ENCODE data around the gene SYNGAP1. TPM values are rescaled to one million over a fixed set of nuclear protein-coding genes. Genes with fewer than 3 reads are reported as not detected.

SYNGAP1 gene
- total and polyA plus RNA-seq, 9 of the 15 experiments (the other 6 are each of a cell fraction or from before 2014, with no cell fraction given) = 0.01 to 22.8 (median 3.2) TPM

GRCh38 chr6:33410050-33410710 is 9.7 kb upstream of the SYNGAP1 start (continued):
- peak; percentile 78 for TF ChIP-seq BHLHE40 (IDR thresholded peaks at IDR 0.05; ENCODE audit: low read length)
- TF ChIP-seq, protein P1, sequence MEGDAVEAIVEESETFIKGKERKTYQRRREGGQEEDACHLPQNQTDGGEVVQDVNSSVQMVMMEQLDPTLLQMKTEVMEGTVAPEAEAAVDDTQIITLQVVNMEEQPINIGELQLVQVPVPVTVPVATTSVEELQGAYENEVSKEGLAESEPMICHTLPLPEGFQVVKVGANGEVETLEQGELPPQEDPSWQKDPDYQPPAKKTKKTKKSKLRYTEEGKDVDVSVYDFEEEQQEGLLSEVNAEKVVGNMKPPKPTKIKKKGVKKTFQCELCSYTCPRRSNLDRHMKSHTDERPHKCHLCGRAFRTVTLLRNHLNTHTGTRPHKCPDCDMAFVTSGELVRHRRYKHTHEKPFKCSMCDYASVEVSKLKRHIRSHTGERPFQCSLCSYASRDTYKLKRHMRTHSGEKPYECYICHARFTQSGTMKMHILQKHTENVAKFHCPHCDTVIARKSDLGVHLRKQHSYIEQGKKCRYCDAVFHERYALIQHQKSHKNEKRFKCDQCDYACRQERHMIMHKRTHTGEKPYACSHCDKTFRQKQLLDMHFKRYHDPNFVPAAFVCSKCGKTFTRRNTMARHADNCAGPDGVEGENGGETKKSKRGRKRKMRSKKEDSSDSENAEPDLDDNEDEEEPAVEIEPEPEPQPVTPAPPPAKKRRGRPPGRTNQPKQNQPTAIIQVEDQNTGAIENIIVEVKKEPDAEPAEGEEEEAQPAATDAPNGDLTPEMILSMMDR (IDR thresholded peaks at IDR 0.05 in 2 of 3, conservative IDR thresholded peaks at IDR 0.05 in 1 of 3; ENCODE audit: insufficient read depth in 2 of 3, low read depth in 1 of 3, low read length in 3 of 3) = 0 out of 6 replicates have a peak, but pooled peaks of 1 of the 3 experiments have one; percentile 1
- peak; percentile 92 for TF ChIP-seq MYBL2 (IDR thresholded peaks at IDR 0.05; ENCODE audit: low read depth)
- no peak for TF ChIP-seq MYBL2 (CRISPR knock-in tag; IDR thresholded peaks at IDR 0.05; ENCODE audit: borderline replicate concordance)
- peak; percentile 96 for TF ChIP-seq SP1 (CRISPR knock-in tag; IDR thresholded peaks at IDR 0.05)
- peak; percentile 98 for TF ChIP-seq RB1 (IDR thresholded peaks at IDR 0.05; ENCODE audit: low read depth)
- TF ChIP-seq CREM (IDR thresholded peaks at IDR 0.05; ENCODE audit: low read depth) = peak; percentile 98
- peak; percentile 46; the same call in 1 of the 2 replicates for TF ChIP-seq TEAD4 (IDR thresholded peaks at IDR 0.05; ENCODE audit: low read length)
- TF ChIP-seq TEAD4 (CRISPR knock-in tag; IDR thresholded peaks at IDR 0.05; ENCODE audit: borderline replicate concordance) = no peak
- peak; percentile 96 for TF ChIP-seq E2F3 (CRISPR knock-in tag; IDR thresholded peaks at IDR 0.05)
- TF ChIP-seq MAZ (CRISPR knock-in tag; conservative IDR thresholded peaks at IDR 0.05 in 1 of 2, IDR thresholded peaks at IDR 0.05 in 1 of 2) = peak in 1 of 2 experiments; percentile 95
- TF ChIP-seq, protein P2, sequence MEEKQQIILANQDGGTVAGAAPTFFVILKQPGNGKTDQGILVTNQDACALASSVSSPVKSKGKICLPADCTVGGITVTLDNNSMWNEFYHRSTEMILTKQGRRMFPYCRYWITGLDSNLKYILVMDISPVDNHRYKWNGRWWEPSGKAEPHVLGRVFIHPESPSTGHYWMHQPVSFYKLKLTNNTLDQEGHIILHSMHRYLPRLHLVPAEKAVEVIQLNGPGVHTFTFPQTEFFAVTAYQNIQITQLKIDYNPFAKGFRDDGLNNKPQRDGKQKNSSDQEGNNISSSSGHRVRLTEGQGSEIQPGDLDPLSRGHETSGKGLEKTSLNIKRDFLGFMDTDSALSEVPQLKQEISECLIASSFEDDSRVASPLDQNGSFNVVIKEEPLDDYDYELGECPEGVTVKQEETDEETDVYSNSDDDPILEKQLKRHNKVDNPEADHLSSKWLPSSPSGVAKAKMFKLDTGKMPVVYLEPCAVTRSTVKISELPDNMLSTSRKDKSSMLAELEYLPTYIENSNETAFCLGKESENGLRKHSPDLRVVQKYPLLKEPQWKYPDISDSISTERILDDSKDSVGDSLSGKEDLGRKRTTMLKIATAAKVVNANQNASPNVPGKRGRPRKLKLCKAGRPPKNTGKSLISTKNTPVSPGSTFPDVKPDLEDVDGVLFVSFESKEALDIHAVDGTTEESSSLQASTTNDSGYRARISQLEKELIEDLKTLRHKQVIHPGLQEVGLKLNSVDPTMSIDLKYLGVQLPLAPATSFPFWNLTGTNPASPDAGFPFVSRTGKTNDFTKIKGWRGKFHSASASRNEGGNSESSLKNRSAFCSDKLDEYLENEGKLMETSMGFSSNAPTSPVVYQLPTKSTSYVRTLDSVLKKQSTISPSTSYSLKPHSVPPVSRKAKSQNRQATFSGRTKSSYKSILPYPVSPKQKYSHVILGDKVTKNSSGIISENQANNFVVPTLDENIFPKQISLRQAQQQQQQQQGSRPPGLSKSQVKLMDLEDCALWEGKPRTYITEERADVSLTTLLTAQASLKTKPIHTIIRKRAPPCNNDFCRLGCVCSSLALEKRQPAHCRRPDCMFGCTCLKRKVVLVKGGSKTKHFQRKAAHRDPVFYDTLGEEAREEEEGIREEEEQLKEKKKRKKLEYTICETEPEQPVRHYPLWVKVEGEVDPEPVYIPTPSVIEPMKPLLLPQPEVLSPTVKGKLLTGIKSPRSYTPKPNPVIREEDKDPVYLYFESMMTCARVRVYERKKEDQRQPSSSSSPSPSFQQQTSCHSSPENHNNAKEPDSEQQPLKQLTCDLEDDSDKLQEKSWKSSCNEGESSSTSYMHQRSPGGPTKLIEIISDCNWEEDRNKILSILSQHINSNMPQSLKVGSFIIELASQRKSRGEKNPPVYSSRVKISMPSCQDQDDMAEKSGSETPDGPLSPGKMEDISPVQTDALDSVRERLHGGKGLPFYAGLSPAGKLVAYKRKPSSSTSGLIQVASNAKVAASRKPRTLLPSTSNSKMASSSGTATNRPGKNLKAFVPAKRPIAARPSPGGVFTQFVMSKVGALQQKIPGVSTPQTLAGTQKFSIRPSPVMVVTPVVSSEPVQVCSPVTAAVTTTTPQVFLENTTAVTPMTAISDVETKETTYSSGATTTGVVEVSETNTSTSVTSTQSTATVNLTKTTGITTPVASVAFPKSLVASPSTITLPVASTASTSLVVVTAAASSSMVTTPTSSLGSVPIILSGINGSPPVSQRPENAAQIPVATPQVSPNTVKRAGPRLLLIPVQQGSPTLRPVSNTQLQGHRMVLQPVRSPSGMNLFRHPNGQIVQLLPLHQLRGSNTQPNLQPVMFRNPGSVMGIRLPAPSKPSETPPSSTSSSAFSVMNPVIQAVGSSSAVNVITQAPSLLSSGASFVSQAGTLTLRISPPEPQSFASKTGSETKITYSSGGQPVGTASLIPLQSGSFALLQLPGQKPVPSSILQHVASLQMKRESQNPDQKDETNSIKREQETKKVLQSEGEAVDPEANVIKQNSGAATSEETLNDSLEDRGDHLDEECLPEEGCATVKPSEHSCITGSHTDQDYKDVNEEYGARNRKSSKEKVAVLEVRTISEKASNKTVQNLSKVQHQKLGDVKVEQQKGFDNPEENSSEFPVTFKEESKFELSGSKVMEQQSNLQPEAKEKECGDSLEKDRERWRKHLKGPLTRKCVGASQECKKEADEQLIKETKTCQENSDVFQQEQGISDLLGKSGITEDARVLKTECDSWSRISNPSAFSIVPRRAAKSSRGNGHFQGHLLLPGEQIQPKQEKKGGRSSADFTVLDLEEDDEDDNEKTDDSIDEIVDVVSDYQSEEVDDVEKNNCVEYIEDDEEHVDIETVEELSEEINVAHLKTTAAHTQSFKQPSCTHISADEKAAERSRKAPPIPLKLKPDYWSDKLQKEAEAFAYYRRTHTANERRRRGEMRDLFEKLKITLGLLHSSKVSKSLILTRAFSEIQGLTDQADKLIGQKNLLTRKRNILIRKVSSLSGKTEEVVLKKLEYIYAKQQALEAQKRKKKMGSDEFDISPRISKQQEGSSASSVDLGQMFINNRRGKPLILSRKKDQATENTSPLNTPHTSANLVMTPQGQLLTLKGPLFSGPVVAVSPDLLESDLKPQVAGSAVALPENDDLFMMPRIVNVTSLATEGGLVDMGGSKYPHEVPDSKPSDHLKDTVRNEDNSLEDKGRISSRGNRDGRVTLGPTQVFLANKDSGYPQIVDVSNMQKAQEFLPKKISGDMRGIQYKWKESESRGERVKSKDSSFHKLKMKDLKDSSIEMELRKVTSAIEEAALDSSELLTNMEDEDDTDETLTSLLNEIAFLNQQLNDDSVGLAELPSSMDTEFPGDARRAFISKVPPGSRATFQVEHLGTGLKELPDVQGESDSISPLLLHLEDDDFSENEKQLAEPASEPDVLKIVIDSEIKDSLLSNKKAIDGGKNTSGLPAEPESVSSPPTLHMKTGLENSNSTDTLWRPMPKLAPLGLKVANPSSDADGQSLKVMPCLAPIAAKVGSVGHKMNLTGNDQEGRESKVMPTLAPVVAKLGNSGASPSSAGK (IDR thresholded peaks at IDR 0.05) = peak; percentile 93
- TF ChIP-seq ZNF778 (CRISPR knock-in tag; IDR thresholded peaks at IDR 0.05) = no peak
